GM19043 (cell line): ENCODE measurements around the gene PLCL1.
"Not testable (repeated sequence)": the region's sequence is repeated elsewhere in the genome, so short reads cannot be mapped to it uniquely, and the experiment has no call there.

Experiments used
- ATAC-seq: cut with Tn5 transposase; IDR thresholded peaks from one replicate; pipeline ENCODE4 v1.9.1; 2021; ENCODE audit warnings: low read depth; ENCODE audit not compliant: unreplicated experiment

PLCL1 gene

GRCh38 chr2:197990356-197990755 is 186.0 kb downstream of the PLCL1 start:
- no peak for ATAC-seq

- ATAC-seq, result peak; percentile 78
These were observed 188.2 kb downstream of the PLCL1 start for GRCh38 chr2:197992482-197993133.

GRCh38 chr2:197993363-197993762 is 189.0 kb downstream of the PLCL1 start:
- no peak for ATAC-seq

GRCh38 chr2:197993830-197994229 is 189.4 kb downstream of the PLCL1 start:
- no peak for ATAC-seq

GRCh38 chr2:197994751-197995150 is 190.4 kb downstream of the PLCL1 start:
- no peak for ATAC-seq

GRCh38 chr2:197996583-197996982 is 192.2 kb downstream of the PLCL1 start:
- ATAC-seq, result no peak

GRCh38 chr2:197997083-197997541 is 192.7 kb downstream of the PLCL1 start:
- no peak for ATAC-seq

- ATAC-seq, result no peak
These were observed 194.3 kb downstream of the PLCL1 start for GRCh38 chr2:197998702-197999101.

- ATAC-seq, result no peak
These were observed 196.0 kb downstream of the PLCL1 start for GRCh38 chr2:198000417-198000816.

GRCh38 chr2:198004173-198004572 is 199.8 kb downstream of the PLCL1 start:
- no peak for ATAC-seq

GRCh38 chr2:198004921-198005829 is 200.8 kb downstream of the PLCL1 start:
- ATAC-seq, result peak; percentile 84

GRCh38 chr2:198006733-198007132 is 202.3 kb downstream of the PLCL1 start:
- no peak for ATAC-seq

GRCh38 chr2:198008230-198008629 is 203.8 kb downstream of the PLCL1 start:
- ATAC-seq, result no peak

GRCh38 chr2:198012025-198012424 is 207.6 kb downstream of the PLCL1 start:
- no peak for ATAC-seq

- ATAC-seq, result no peak
These were observed 211.8 kb downstream of the PLCL1 start for GRCh38 chr2:198016243-198016642.

GRCh38 chr2:198017068-198017467 is 212.7 kb downstream of the PLCL1 start:
- ATAC-seq, result no peak

- ATAC-seq, result no peak
These were observed 224.6 kb downstream of the PLCL1 start for GRCh38 chr2:198028955-198029354.

GRCh38 chr2:198029576-198029975 is 225.2 kb downstream of the PLCL1 start:
- ATAC-seq, result not testable (repeated sequence)

- ATAC-seq, result no peak
These were observed 229.2 kb downstream of the PLCL1 start for GRCh38 chr2:198033626-198034025.

GRCh38 chr2:198036029-198036879 is 231.9 kb downstream of the PLCL1 start:
- ATAC-seq, result peak; percentile 70

GRCh38 chr2:198040835-198041234 is 236.4 kb downstream of the PLCL1 start:
- no peak for ATAC-seq
